Transverse colon (tissue), 4 donors: ENCODE measurements around the gene SUV39H2. TPM values are rescaled to one million over a fixed set of nuclear protein-coding genes. Genes with fewer than 3 reads are reported as not detected.
"Not testable (repeated sequence)": the region's sequence is repeated elsewhere in the genome, so short reads cannot be mapped to it uniquely, and the experiment has no call there.

Experiments used
- DNase-seq: peaks from one replicate; pipeline ENCODE4 v3.0.0-alpha.2; 2019
- H3K27ac ChIP-seq, 4 donors: fragments of 200-600 bp; sonication (generic); 2 replicates each; pipeline ENCODE4 v1.5.1; 2016 to 2018; ENCODE audit warnings: inconsistent platforms in 4 of 4
- H3K27me3 ChIP-seq: fragments of 200-600 bp; sonication (generic); 2 replicates; pipeline ENCODE4 v1.5.1; 2017; ENCODE audit warnings: inconsistent platforms
- H3K36me3 ChIP-seq, 4 donors: fragments of 200-600 bp; sonication (generic); 2 replicates each; pipeline ENCODE4 v1.5.1; 2017 to 2019; ENCODE audit warnings: inconsistent platforms in 4 of 4
- H3K4me1 ChIP-seq, 4 donors: fragments of 200-600 bp; sonication (generic); 2 replicates each; pipeline ENCODE4 v1.5.1; 2017 to 2020; ENCODE audit warnings: inconsistent platforms in 4 of 4
- H3K4me3 ChIP-seq, 4 donors: fragments of 200-600 bp; sonication (generic); 1 replicate in 1 of 4; 2 replicates in 3 of 4; pipeline versions ENCODE4 v1.5.1 to v1.6.1; 2017 to 2019; ENCODE audit warnings: inconsistent platforms in 4 of 4
- H3K9me3 ChIP-seq, 2 donors: fragments of 200-600 bp; sonication (generic); 2 replicates each; pipeline ENCODE4 v1.5.1; 2017 to 2019; ENCODE audit warnings: inconsistent platforms in 2 of 2
- CTCF ChIP-seq, 5 experiments: fragments of 200-600 bp in 3 of 5; fragments of 450-650 bp in 2 of 5; sonication (generic) in 3 of 5; IDR thresholded peaks; 1 replicate in 2 of 5; 2 replicates in 3 of 5; pipeline ENCODE4 v1.5.1; 2016 to 2017; ENCODE audit warnings: antibody characterized with exemption in 5 of 5, inconsistent platforms in 3 of 5, mild to moderate bottlenecking in 2 of 5, moderate library complexity in 1 of 5
- EP300 ChIP-seq: sonication (generic); formaldehyde crosslinking; IDR thresholded peaks from one replicate; pipeline ENCODE4 v1.6.1; 2017; ENCODE audit warnings: antibody characterized with exemption, low read depth
- POLR2A ChIP-seq: fragments of 450-650 bp; IDR thresholded peaks from one replicate; pipeline ENCODE4 v1.6.1; 2016; ENCODE audit warnings: antibody characterized with exemption, mild to moderate bottlenecking, moderate library complexity
- POLR2AphosphoS5 ChIP-seq, 3 donors: sonication (generic); formaldehyde crosslinking; IDR thresholded peaks; one replicate each; pipeline ENCODE4 v1.6.1; 2016; ENCODE audit warnings: antibody characterized with exemption in 3 of 3
- WGBS, 2 donors: methylation state at CpG; one replicate each; pipeline ENCODE4 v1.1.5; 2018; ENCODE audit warnings: low coverage in 1 of 2; 5-methylcytosine and 5-hydroxymethylcytosine counted together
- in situ Hi-C, 4 donors: fragments of 200-750 bp; cut with MboI; loops; one replicate each; pipeline versions ENCODE4 v1.15.0 to v1.15.1; 2017; ENCODE audit warnings: low sequenced_read_pairs in 3 of 4, low pct_ligation_motif_present in 1 of 4, low pct_unique_long_range_greater_than_20kb in 1 of 4
- intact Hi-C: fragments of 100-400 bp; cut with DNase I; formaldehyde crosslinking; loops from one replicate; pipeline ENCODE4 v1.15.1; 2023; ENCODE audit warnings: low total_unique reads
- total RNA-seq, 4 donors: library from RNA; depleted of rRNA; stranded (reverse); fragments of >200 nt; gene quantifications; one replicate each; pipeline ENCODE4 v1.1.0, GENCODE V29; 2016

The SUV39H2 gene
- total RNA-seq, 4 donors from 2014 or later = 0.60 to 4.6 (median 3.0) TPM

- no peak for DNase-seq
Observed at GRCh38 chr10:14859775-14860174, 18.9 kb upstream of the SUV39H2 start.

GRCh38 chr10:14860791-14861190, 17.9 kb upstream of the SUV39H2 start:
- Histone ChIP-seq H3K9me3 (no peaks in the 10 kb centered on the region), H3K27ac (peak overlapping the region; percentile 42 to 78 (median 74)), H3K4me3 (no peak overlapping the region), H3K4me1 (peaks cover 0 to 16% (median 8%) of the 10 kb centered on the region in 4 donors), H3K36me3 (peaks cover 0 to 17% (median 3%) of the 10 kb centered on the region in 4 donors), H3K27me3 (no peaks in the 10 kb centered on the region)
- WGBS, 2 donors = 74% methylated on average over 1 of the region's 1 CpG; no CpG with 5 or more reads in 1 of the 2 donors
- peak; percentile 81 for DNase-seq
- intact Hi-C loops = no loop called here
- in situ Hi-C loops = no loop called here
- peak in 2 of 3 donors; percentile 15 to 55 for TF ChIP-seq POLR2AphosphoS5 (IDR thresholded peaks at IDR 0.05)
- TF ChIP-seq EP300 = no peak

More at GRCh38 chr10:14859775-14860174, 18.9 kb upstream of the SUV39H2 start:
- in situ Hi-C loops (no loop called here), intact Hi-C loops (no loop called here)
- TF ChIP-seq POLR2AphosphoS5 (IDR thresholded peaks at IDR 0.05) = no peak
- no peak for TF ChIP-seq EP300
- TF ChIP-seq CTCF (IDR thresholded peaks at IDR 0.05) = no peak
- TF ChIP-seq POLR2A = no peak
- H3K4me1 ChIP-seq = peaks cover 0 to 16% (median 8%) of the 10 kb centered on the region in 4 donors
- no peaks in the 10 kb centered on the region for H3K27me3 ChIP-seq
- H3K27ac ChIP-seq = peak overlapping the region in 2 of 4 donors; percentile 75 to 78
- H3K36me3 ChIP-seq = peaks cover 0 to 18% (median 3%) of the 10 kb centered on the region in 4 donors
- H3K4me3 ChIP-seq = no peak overlapping the region
- H3K9me3 ChIP-seq = no peaks in the 10 kb centered on the region

GRCh38 chr10:14864466-14864865, 14.2 kb upstream of the SUV39H2 start:
- H3K9me3 ChIP-seq, H3K27ac ChIP-seq, in situ Hi-C loops, intact Hi-C loops, H3K27me3 ChIP-seq, H3K4me3 ChIP-seq, DNase-seq: not testable (repeated sequence)
- 98 to 100% methylated on average over 1 to 6 of the region's 6 CpGs for WGBS, 2 donors
- peaks cover 0 to 16% (median 8%) of the 10 kb centered on the region in 4 donors for H3K4me1 ChIP-seq
- H3K36me3 ChIP-seq = peaks cover 0 to 34% (median 8%) of the 10 kb centered on the region in 4 donors

- 87 to 98% methylated on average over 2 to 3 of the region's 3 CpGs for WGBS, 2 donors
- H3K36me3 ChIP-seq = peaks cover 0 to 38% (median 11%) of the 10 kb centered on the region in 4 donors
Observed at GRCh38 chr10:14864871-14865270, 13.8 kb upstream of the SUV39H2 start.

DNA sequence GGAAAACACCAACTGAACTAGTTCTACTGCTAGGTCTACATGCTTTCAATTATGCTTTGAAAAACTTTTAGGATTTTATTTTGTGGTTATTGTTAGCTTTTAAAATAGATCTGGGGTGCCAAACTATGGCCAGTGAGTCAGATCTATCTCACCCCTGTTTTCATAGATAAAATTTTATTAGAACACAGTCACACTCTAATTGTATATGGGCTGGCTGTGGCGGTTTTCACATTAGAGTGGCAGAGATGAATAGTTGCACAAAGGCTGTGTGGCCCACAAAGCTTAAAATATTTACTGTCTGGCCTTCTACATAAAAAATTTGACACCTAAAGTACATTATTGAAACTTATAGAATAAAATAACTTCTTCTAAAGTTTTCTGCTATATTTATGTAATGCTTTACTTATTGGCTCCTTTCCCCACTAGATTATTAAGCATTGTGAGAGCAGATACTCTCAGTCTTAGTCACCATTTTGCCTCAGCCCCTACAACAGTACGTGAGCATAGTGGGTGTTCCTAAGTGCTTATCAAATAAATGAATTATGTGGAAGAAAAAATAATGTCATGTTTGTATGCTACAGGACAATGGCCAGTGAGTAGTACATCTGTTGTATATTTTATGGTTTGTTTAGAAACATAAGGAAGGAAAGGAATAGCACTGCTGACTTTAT, 5.4 kb upstream of the SUV39H2 start:
- Histone ChIP-seq H3K36me3 (peaks cover 0 to 23% (median 9%) of the 10 kb centered on the region in 4 donors), H3K27ac (no peak overlapping the region), H3K9me3 (no peaks in the 10 kb centered on the region), H3K4me3 (no peak overlapping the region), H3K27me3 (no peaks in the 10 kb centered on the region), H3K4me1 (peaks cover 0 to 11% (median 6%) of the 10 kb centered on the region in 4 donors)
- no peak for DNase-seq
- intact Hi-C loops = loop anchor here (5.0 kb wide), 1 partner anchor 884 kb away; no protein-coding TSS in a partner anchor
- TF ChIP-seq POLR2AphosphoS5 (IDR thresholded peaks at IDR 0.05) (no peak), CTCF (IDR thresholded peaks at IDR 0.05) (no peak), EP300 (no peak), POLR2A (no peak)
- in situ Hi-C loops = no loop called here
- WGBS, 2 donors = 60 to 69% methylated on average over 2 of the region's 2 CpGs

More at GRCh38 chr10:14864871-14865270, 13.8 kb upstream of the SUV39H2 start:
- DNase-seq, H3K27me3 ChIP-seq, H3K4me3 ChIP-seq, H3K27ac ChIP-seq, intact Hi-C loops, in situ Hi-C loops, H3K9me3 ChIP-seq: not testable (repeated sequence)
- peaks cover 0 to 16% (median 8%) of the 10 kb centered on the region in 4 donors for H3K4me1 ChIP-seq
